Cerebellar cortex (tissue), 1 donor: ENCODE data around the gene UPF3A.
A peak's percentile ranks its signal among the peaks of the same experiment; 100 is the strongest.
"Not testable (repeated sequence)": the region's sequence is repeated elsewhere in the genome, so short reads cannot be mapped to it uniquely, and the experiment has no call there.

ENCODE experiments used
- DNase-seq: peaks from one replicate; pipeline ENCODE4 v3.0.0-alpha.2; 2015; ENCODE audit warnings: low spot score

The UPF3A gene

GRCh38 chr13:114336457-114336856, 55.1 kb downstream of the UPF3A start:
- not testable (repeated sequence) for DNase-seq

DNA sequence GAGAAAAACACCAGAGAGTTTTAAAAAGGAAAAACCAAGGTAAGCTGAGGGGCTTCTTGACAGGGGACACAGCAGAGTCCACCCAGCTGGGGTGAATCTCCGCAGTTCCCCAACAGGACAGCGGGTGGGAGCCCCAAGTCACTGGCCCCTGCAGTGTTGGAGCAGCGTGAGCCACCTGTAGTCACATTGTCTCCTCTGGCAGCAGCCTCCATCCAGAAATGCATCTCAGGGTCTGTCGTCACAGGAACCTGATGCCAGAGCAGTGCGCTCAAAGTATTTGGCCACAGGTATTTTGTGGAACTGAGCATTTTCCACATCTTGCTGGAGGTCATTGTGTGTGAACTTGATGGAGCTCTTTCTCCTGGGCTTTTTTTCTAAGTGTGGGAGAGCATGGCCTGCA, 57.6 kb downstream of the UPF3A start:
- no peak for DNase-seq

DNA sequence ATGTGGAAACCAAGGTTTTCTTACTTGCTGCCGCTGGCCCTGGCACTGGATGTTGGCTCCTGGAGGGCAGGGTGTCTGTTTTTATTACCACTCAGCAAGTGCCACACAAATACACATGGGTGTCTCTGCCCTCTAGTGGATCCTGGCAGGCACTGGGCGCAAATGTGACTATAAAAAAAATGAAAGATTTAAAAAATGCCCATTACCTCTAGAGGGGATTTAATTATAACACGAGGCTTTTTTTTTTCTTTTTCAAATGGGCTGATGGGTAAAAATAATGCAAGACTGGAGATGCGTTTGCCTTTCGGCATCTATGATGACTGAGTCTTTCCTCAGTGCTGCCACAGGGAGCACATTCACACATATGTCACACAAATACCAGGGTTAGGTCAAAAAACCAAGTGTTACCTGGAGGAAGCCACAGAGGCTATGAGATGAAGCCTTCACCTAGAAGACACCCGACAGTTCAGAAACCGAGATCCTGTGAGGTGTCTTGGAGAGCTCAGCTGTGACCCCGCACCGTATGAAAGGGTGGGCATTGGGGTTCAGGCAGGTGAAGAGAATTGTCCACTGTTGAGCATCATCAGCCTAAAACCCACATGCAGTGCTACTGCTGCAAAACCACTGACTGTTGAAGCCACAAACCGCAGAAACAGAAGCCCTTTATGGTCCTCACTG, 58.6 kb downstream of the UPF3A start:
- peak; percentile 23 for DNase-seq

GRCh38 chr13:114341003-114341777, 59.8 kb downstream of the UPF3A start:
- no peak for DNase-seq

- not testable (repeated sequence) for DNase-seq
These were observed 65.9 kb downstream of the UPF3A start for GRCh38 chr13:114347256-114347655.

GRCh38 chr13:114352763-114353162, 71.4 kb downstream of the UPF3A start:
- DNase-seq: not testable (repeated sequence)

DNA sequence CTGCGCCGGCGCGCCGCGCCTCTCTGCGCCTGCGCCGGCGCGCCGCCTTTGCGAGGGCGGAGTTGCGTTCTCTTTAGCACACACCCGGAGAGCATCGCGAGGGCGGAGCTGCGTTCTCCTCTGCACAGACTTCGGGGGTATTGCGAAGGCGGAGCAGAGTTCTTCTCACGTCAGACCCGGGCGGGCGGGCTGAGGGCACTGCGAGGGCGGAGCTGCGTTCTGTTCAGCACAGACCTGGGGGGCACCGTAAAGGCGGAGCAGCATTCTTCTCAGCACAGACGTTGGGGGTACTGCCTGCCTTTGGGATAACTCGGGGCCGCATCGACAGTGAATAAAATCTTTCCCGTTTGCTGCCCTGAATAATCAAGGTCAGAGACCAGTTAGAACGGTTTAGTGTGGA, 72.0 kb downstream of the UPF3A start:
- DNase-seq: not testable (repeated sequence)
